Activated CD8-positive, alpha-beta T cell treated with anti-CD3 and anti-CD28 coated beads, Interleukin-2, amount 10 ng/mL, durations not matched to agents 7 days and 5 days (primary cell): Measurements from ENCODE around the gene ALOX5AP. TPM values are rescaled to one million over a fixed set of nuclear protein-coding genes. Genes with fewer than 3 reads are reported as not detected.
A peak's percentile ranks its signal among the peaks of the same experiment; 100 is the strongest.
"Not testable (repeated sequence)": the region's sequence is repeated elsewhere in the genome, so short reads cannot be mapped to it uniquely, and the experiment has no call there.

ENCODE experiments used
- ATAC-seq: fragments of 150-1000 bp; cut with Tn5 transposase; one replicate; pipeline ENCODE4 v1.10.0; 2021; ENCODE audit warnings: moderate library complexity
- CTCF ChIA-PET: fragments of 350-600 bp; sonication (Branson Sonifier 250); formaldehyde crosslinking; loops from one replicate; lab custom pipeline; 2021; ENCODE audit warnings: antibody characterized with exemption; lab: Charles Lee
- POLR2A ChIA-PET: fragments of 350-600 bp; sonication (Branson Sonifier 250); formaldehyde crosslinking; loops from one replicate; lab custom pipeline; 2021; ENCODE audit warnings: antibody characterized with exemption; lab: Charles Lee
- DNase-seq: peaks from one replicate; pipeline ENCODE4 v3.0.0-alpha.2; 2020
- H3K27ac Mint-ChIP-seq: one replicate; pipeline ENCODE4 v1.8.0; 2021; ENCODE audit warnings: mild to moderate bottlenecking, mixed read lengths
- H3K27me3 Mint-ChIP-seq: one replicate; pipeline ENCODE4 v1.8.0; 2021; ENCODE audit warnings: low read depth, mixed read lengths
- H3K36me3 Mint-ChIP-seq: one replicate; pipeline ENCODE4 v1.8.0; 2021; ENCODE audit warnings: low read depth, mixed read lengths
- H3K4me1 Mint-ChIP-seq: one replicate; pipeline ENCODE4 v1.8.0; 2021; ENCODE audit warnings: low read depth, mixed read lengths
- H3K4me3 Mint-ChIP-seq: one replicate; pipeline ENCODE4 v1.8.0; 2021; ENCODE audit warnings: mild to moderate bottlenecking, mixed read lengths
- H3K9me3 Mint-ChIP-seq: one replicate; pipeline ENCODE4 v1.8.0; 2022; ENCODE audit warnings: mixed read lengths; ENCODE audit not compliant: insufficient read depth
- total RNA-seq, 2 experiments: library from RNA; stranded (reverse); gene quantifications; one replicate each; pipeline ENCODE4 v1.2.3, GENCODE V29; 2021

Gene ALOX5AP
- total RNA-seq, 2 experiments from 2014 or later, result 71.0 to 75.4 TPM

DNA sequence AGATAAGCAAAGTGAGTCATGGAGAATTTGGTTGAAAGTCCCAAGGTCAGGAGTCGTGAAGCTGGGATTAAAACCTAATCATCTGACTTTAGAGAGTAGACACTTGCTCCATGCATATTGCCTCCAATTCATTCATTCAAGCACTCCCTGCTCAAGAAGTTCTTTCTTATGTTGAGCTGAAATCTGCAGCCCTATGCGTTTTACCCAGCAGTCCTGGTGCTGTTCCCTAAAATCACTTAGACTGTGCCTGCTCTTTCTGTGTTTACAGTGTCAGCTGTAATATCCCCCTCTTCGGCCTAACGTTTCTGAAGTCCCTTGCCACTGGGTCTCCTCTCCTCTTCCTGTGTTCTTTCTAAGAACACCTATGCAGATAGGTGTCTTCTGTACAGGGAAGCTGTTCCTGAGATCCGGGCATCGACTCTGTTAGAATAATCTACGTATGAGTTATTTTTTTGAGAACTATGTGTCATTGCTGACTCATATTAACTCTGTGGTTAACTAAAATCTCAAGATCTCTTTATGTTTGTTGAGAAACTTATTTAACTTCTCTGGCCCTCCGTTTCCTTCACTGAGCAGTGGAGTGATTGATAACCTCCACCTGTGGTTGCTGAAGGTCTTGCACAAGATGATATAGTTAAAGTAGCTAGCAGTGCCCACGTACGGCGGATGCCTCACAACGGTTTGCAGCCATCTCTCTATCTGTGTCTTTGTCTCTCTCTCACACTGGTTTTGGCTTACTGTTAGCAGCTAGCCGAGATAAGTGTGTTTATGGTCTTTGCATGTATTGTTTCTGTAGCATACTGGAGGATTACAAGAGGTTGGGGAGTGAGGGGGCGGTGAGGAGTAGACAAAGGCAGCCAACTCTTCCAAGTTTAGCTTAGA, 4.7 kb downstream of the ALOX5AP start:
- peak overlapping the region; percentile 66 for H3K4me3 Mint-ChIP-seq
- peaks cover 89% of the 10 kb centered on the region for H3K4me1 Mint-ChIP-seq
- ChIA-PET CTCF (interaction anchor here (0.7 to 2.5 kb wide), 13 partner anchors 10 to 607 kb away, joined by 3 to 7 read pairs (median 4); no protein-coding TSS in a partner anchor), POLR2A (interaction anchor here (0.6 to 1.8 kb wide), 5 partner anchors 25 to 163 kb away, joined by 3 to 12 read pairs (median 4); partner anchors contain the start of gene USPL1)
- peaks cover 4% of the 10 kb centered on the region for H3K27me3 Mint-ChIP-seq
- peak; percentile 78 for DNase-seq
- peaks cover 48% of the 10 kb centered on the region for H3K36me3 Mint-ChIP-seq
- peak overlapping the region; percentile 89 for H3K27ac Mint-ChIP-seq
- H3K9me3 Mint-ChIP-seq, result no peaks in the 10 kb centered on the region
- peak; percentile 62 for ATAC-seq

GRCh38 chr13:30742901-30743300, 7.6 kb downstream of the ALOX5AP start:
- peak overlapping the region; percentile 3 for H3K4me3 Mint-ChIP-seq
- POLR2A ChIA-PET, result interaction anchor here (1.2 kb wide), 1 partner anchor 277 kb away, joined by 3 read pairs; the partner anchor contains the start of gene HMGB1
- CTCF ChIA-PET, result interaction anchor here (1.3 to 1.4 kb wide), 2 partner anchors 12 to 122 kb away, joined by 3 to 4 read pairs; no protein-coding TSS in a partner anchor
- peaks cover 62% of the 10 kb centered on the region for H3K36me3 Mint-ChIP-seq
- H3K9me3 Mint-ChIP-seq, result no peaks in the 10 kb centered on the region
- ATAC-seq (no peak), DNase-seq (no peak)
- peak overlapping the region; percentile 69 for H3K27ac Mint-ChIP-seq
- peaks cover 85% of the 10 kb centered on the region for H3K4me1 Mint-ChIP-seq
- peaks cover 4% of the 10 kb centered on the region for H3K27me3 Mint-ChIP-seq

DNA sequence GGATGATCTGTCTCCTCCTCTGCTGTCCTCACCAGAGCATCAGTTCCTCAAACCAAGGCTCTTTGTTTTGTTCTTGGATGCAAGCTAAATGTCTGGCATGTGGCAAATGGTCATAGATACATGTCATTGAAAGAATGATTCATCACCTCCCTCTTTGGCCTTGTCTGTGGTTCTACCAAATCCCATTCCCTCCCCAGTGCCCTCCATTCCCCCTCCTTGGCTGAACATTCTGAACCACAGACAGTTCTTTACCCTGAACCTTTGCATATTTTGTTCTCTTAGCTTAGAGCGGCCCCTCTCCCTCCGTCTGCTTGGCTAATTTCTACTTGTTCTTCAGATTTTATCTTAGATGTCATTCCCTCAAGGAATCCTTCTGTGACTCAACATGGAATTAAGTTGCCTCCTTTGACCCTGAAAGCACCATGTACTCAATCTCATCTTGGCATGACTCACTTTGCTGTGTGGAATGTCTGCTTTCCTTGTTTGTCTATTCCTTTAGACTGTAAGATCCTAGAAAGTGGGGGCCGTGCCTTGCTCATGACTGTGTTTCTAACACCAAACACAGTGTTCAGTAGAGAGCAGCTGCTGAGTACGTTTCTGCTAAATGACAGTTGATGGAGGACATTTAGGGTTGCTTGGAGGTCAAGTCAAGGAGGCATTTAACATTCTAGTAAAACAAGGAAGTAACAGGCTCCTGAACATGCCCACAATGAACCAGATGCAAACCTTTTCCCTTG, 8.1 kb downstream of the ALOX5AP start:
- ChIA-PET CTCF (interaction anchor here (0.6 to 1.4 kb wide), 4 partner anchors 12 to 121 kb away, joined by 3 to 4 read pairs (median 3); no protein-coding TSS in a partner anchor), POLR2A (interaction anchor here (1.0 to 1.5 kb wide), 5 partner anchors 9 to 278 kb away, joined by 3 to 7 read pairs (median 3); partner anchors contain the start of genes ALOX5AP, HMGB1 and USPL1)
- no peaks in the 10 kb centered on the region for H3K9me3 Mint-ChIP-seq
- DNase-seq, result no peak
- peak overlapping the region; percentile 20 for H3K4me3 Mint-ChIP-seq
- peaks cover 79% of the 10 kb centered on the region for H3K4me1 Mint-ChIP-seq
- peaks cover 4% of the 10 kb centered on the region for H3K27me3 Mint-ChIP-seq
- H3K27ac Mint-ChIP-seq, result peak overlapping the region; percentile 69
- peaks cover 64% of the 10 kb centered on the region for H3K36me3 Mint-ChIP-seq
- ATAC-seq, result no peak

GRCh38 chr13:30744056-30744680, 8.8 kb downstream of the ALOX5AP start:
- peak overlapping the region; percentile 20 for H3K4me3 Mint-ChIP-seq
- peaks cover 69% of the 10 kb centered on the region for H3K36me3 Mint-ChIP-seq
- POLR2A ChIA-PET, result interaction anchor here (1.0 to 1.5 kb wide), 5 partner anchors 9 to 279 kb away, joined by 3 to 7 read pairs (median 3); partner anchors contain the start of genes ALOX5AP, HMGB1 and USPL1
- CTCF ChIA-PET, result interaction anchor here (0.6 to 1.4 kb wide), 5 partner anchors 11 to 121 kb away, joined by 3 to 4 read pairs (median 3); no protein-coding TSS in a partner anchor
- H3K27ac Mint-ChIP-seq, result peak overlapping the region; percentile 69
- H3K9me3 Mint-ChIP-seq, result no peaks in the 10 kb centered on the region
- H3K27me3 Mint-ChIP-seq, result peaks cover 4% of the 10 kb centered on the region
- ATAC-seq (peak; percentile 88), DNase-seq (peak; percentile 95)
- peaks cover 76% of the 10 kb centered on the region for H3K4me1 Mint-ChIP-seq

DNA sequence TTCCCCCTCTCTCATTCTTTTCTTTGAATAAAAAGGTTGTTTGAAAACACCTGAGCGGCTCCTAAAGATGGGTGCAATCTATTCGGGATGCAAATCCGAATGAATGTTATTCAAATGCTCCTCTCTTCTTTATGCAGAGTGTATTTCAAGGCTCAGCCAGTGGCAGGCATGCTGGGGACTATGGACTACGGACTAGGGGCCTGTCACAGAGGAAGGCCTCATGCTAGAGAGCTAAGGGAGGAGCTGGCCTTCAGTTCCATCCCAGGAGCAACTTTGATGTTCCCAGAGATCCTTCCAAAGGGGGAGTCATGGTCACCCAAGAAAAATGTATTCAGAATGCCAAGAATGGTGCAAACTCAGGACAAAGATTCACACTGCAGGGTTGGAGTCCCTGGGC, 9.3 kb downstream of the ALOX5AP start:
- no peak for ATAC-seq
- H3K4me3 Mint-ChIP-seq, result peak overlapping the region; percentile 20
- H3K27ac Mint-ChIP-seq, result peak overlapping the region; percentile 69
- peaks cover 74% of the 10 kb centered on the region for H3K36me3 Mint-ChIP-seq
- peaks cover 71% of the 10 kb centered on the region for H3K4me1 Mint-ChIP-seq
- ChIA-PET POLR2A (interaction anchor here (1.5 kb wide), 1 partner anchor 127 kb away, joined by 7 read pairs; the partner anchor contains the start of gene USPL1), CTCF (interaction anchor here (1.1 kb wide), 2 partner anchors 48 to 121 kb away, joined by 3 read pairs; no protein-coding TSS in a partner anchor)
- H3K9me3 Mint-ChIP-seq, result no peaks in the 10 kb centered on the region
- no peak for DNase-seq
- peaks cover 4% of the 10 kb centered on the region for H3K27me3 Mint-ChIP-seq

GRCh38 chr13:30745906-30746686, 10.8 kb downstream of the ALOX5AP start:
- Mint-ChIP-seq H3K27me3 (peaks cover 4% of the 10 kb centered on the region), H3K4me1 (peaks cover 70% of the 10 kb centered on the region), H3K36me3 (peaks cover 81% of the 10 kb centered on the region), H3K9me3 (no peaks in the 10 kb centered on the region), H3K4me3 (no peak overlapping the region), H3K27ac (peak overlapping the region; percentile 51)
- ChIA-PET CTCF (interaction anchor here (0.7 to 2.4 kb wide), 3 partner anchors 10 to 52 kb away, joined by 3 to 6 read pairs (median 3); no protein-coding TSS in a partner anchor), POLR2A (no interaction called here)
- no peak for DNase-seq
- ATAC-seq, result no peak

DNA sequence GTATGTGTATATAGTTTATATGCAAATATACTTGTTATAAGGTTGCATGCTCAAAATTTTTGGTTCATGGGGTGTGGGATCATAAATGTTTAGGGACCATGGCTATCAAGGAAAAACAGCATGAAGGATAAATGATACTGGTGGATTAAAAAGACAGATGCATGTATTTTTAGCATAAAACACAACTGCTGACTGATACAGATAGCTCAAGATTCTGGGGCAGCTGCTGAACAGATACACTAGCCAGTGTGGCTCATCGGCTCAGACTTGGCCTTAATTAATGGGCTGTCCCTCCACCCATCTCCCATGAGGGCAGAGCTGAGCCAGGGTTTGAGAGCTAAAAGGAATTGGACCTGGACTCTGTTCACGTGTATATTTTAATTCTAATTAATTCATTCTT, 11.4 kb downstream of the ALOX5AP start:
- ChIA-PET CTCF (interaction anchor here (0.7 to 2.4 kb wide), 3 partner anchors 10 to 51 kb away, joined by 3 to 6 read pairs (median 3); no protein-coding TSS in a partner anchor), POLR2A (no interaction called here)
- DNase-seq (no peak), ATAC-seq (no peak)
- H3K4me3 Mint-ChIP-seq, result no peak overlapping the region
- peaks cover 73% of the 10 kb centered on the region for H3K4me1 Mint-ChIP-seq
- peaks cover 88% of the 10 kb centered on the region for H3K36me3 Mint-ChIP-seq
- no peaks in the 10 kb centered on the region for H3K9me3 Mint-ChIP-seq
- peaks cover 4% of the 10 kb centered on the region for H3K27me3 Mint-ChIP-seq
- H3K27ac Mint-ChIP-seq, result no peak overlapping the region

GRCh38 chr13:30747845-30748244, 12.5 kb downstream of the ALOX5AP start:
- DNase-seq, H3K27ac Mint-ChIP-seq, ATAC-seq, H3K9me3 Mint-ChIP-seq, H3K27me3 Mint-ChIP-seq, H3K4me3 Mint-ChIP-seq, CTCF ChIA-PET, POLR2A ChIA-PET: not testable (repeated sequence)
- H3K36me3 Mint-ChIP-seq, result peaks cover 91% of the 10 kb centered on the region
- peaks cover 71% of the 10 kb centered on the region for H3K4me1 Mint-ChIP-seq

DNA sequence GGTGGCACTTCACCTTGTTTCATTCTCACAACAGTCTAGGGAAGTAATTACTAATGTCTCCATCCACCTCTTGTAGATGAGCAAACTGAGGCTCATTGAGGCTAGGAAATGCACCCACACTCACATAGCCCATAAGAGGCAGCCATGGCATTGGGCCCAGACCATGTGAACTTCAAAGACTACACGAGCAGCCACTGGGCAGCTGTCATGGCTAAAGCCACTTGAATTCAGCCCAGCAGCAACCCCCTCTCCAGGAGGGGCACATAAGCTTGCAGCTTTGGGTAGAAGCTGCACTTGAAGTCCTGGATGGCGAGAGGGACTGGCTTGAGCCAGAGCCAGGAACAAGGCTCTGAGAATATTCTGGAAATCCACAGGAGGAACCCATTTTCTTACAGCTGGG, 13.4 kb downstream of the ALOX5AP start:
- H3K36me3 Mint-ChIP-seq, result peaks cover 91% of the 10 kb centered on the region
- CTCF ChIA-PET, result no interaction called here
- POLR2A ChIA-PET, result no interaction called here

DNA sequence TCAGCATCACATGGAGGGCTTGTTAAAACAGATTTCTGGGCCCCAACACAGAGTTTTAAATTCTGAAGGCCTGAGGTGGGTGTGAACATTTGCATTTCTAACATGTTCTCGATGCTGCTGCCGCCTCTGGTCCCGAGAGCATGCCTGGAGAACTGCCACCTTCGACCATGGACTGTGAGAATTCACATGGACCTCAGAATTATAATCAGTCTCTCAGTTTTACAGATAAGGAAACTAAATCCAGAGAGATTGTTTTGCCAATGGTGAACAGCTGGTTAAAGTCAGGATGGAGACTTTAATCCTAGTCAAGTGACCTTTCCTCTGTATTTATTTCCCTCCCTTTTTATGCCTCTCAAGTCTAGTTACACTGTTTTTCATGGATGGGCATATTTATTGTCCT, 14.7 kb downstream of the ALOX5AP start:
- no peak overlapping the region for H3K4me3 Mint-ChIP-seq
- peaks cover 84% of the 10 kb centered on the region for H3K36me3 Mint-ChIP-seq
- ChIA-PET POLR2A (no interaction called here), CTCF (no interaction called here)
- no peaks in the 10 kb centered on the region for H3K9me3 Mint-ChIP-seq
- ATAC-seq (no peak), DNase-seq (no peak)
- H3K4me1 Mint-ChIP-seq, result peaks cover 56% of the 10 kb centered on the region
- no peaks in the 10 kb centered on the region for H3K27me3 Mint-ChIP-seq
- no peak overlapping the region for H3K27ac Mint-ChIP-seq

More for the DNA sequence above, 13.4 kb downstream of the ALOX5AP start:
- ATAC-seq (no peak), DNase-seq (no peak)
- Mint-ChIP-seq H3K9me3 (no peaks in the 10 kb centered on the region), H3K4me1 (peaks cover 69% of the 10 kb centered on the region), H3K27me3 (no peaks in the 10 kb centered on the region), H3K27ac (no peak overlapping the region), H3K4me3 (no peak overlapping the region)
